Stimulated activated CD4-positive, alpha-beta T cell treated with anti-CD3 and anti-CD28 coated beads, TNF-alpha, amount 100 ng/mL, for 48 hours (primary cell): ENCODE data around the gene SNRPD1.
"Not testable (repeated sequence)": the region's sequence is repeated elsewhere in the genome, so short reads cannot be mapped to it uniquely, and the experiment has no call there.

ENCODE experiments used
- DNase-seq, 3 donors: peaks; one replicate each; pipeline ENCODE4 v3.0.0-alpha.2; 2020; ENCODE audit warnings: low read depth in 3 of 3

The SNRPD1 gene

GRCh38 chr18:21636769-21637168, 24.7 kb downstream of the SNRPD1 start:
- no peak for DNase-seq

DNA sequence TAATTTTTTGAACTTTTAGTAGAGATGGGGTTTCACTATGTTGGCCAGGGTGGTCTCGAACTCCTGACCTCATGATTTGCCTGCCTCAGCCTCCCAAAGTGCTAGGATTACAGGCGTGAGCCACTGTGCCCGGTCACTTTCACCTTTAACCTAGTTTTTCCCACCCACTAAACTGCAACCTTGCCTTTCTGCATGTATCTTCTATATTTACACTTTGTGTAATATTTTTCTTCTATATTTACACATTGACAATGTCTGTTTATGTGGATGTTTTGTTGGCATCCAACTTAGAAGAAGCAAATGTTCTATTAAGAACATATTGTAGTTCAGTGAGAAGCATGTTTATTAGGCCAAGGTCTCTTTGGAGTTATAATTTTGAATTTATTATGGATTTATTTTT, 26.7 kb downstream of the SNRPD1 start:
- no peak for DNase-seq

- not testable (repeated sequence) for DNase-seq
These were observed 28.3 kb downstream of the SNRPD1 start for GRCh38 chr18:21640375-21640774.

GRCh38 chr18:21650311-21650710, 38.2 kb downstream of the SNRPD1 start:
- DNase-seq = no peak

DNA sequence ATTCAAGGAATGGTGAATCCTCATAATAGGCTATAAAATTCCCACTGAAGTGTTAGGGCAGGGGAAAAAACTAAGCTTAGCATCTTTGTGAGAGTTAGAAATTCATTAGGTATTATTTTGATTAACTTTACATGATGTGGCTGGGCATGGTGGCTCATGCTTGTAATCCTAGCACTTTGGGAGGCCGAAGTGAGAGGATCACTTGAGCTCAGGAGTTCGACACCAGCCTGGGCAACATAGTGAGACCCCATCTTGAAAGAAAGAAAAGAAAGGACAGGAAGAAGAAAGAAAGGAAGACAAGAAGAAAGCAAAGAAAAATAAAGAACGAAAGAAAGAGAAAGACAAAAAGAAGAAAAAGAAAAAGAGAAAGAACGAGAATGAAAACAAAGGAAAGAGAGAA, 40.0 kb downstream of the SNRPD1 start:
- no peak for DNase-seq

GRCh38 chr18:21653361-21653760, 41.2 kb downstream of the SNRPD1 start:
- DNase-seq = no peak

DNA sequence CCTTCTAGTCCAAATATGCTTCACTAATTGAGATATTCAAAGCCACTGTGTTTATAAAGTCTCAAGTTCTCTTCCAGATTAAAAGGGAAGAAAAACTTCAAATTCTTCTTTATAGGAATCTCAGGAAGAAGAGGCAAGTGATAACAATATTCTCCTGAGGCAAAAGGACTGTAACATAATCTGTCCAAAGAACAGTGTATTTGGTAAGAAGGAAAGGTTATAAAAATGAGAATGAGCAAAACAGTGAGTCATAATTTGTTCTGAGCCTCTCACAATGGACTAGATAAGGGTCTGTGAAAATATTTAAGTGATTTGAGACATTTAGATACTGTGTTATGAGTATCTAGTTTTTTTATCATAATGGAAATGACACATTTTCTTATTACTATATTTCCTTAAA, 44.3 kb downstream of the SNRPD1 start:
- no peak for DNase-seq

DNA sequence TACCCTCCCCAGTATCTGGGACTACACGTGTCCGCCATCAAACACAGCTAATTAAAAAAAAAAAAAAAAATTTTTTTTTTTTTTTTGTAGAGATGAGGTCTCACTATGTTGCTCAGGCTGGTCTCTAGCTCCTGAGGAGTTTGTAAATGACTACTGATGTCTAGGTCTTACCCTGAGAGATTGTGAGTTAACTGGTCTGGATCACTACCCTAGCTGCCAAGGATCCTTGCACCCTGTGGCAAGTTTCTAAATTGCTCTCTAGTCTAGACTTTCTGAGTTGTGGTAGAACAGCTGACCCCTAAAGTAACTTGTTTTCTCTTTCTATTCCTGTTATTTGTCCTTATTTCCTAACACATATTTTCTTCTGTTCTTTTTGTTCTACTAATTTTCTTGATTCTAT, 48.0 kb downstream of the SNRPD1 start:
- DNase-seq = no peak

GRCh38 chr18:21662581-21662980, 50.5 kb downstream of the SNRPD1 start:
- no peak for DNase-seq

DNA sequence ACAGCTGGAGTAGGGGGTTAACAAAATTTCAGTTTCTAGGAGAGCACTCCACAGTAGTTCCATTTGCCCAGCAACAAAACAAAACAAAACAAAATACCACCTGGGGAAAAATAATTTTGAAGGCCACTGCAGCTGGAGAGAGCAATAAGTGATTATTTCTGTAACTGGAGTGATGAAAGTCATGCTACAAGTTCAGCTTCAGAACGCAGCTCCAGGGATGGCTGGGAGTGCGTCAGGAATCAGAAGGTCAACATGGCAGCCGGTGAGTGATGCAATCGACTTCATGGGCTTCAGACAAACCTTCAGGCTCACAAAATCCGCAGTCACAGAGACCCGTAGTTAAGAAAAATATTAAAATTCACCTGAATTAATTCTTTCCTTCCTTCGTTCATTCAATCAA, 51.5 kb downstream of the SNRPD1 start:
- no peak for DNase-seq

DNA sequence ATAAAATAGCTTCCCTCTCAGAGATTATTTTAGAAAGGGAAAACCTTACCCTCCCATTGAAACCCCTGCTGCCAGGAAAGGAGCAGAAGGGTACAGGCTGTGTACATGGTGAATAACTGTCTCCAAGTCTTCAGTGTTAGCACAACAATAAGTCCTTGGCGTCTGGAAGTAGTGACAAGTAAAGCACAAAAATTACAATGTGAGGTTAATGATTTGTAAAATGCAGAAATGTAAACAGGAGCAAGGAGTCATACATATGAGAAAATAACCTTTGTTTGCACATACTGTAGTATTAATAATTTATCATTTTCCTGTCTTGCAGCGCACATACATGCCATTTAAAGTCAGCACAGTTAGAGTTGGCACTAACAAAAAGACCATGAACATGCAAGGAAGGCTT, 52.0 kb downstream of the SNRPD1 start:
- DNase-seq = no peak

- no peak for DNase-seq
These were observed 57.7 kb downstream of the SNRPD1 start for GRCh38 chr18:21669736-21670285.

DNA sequence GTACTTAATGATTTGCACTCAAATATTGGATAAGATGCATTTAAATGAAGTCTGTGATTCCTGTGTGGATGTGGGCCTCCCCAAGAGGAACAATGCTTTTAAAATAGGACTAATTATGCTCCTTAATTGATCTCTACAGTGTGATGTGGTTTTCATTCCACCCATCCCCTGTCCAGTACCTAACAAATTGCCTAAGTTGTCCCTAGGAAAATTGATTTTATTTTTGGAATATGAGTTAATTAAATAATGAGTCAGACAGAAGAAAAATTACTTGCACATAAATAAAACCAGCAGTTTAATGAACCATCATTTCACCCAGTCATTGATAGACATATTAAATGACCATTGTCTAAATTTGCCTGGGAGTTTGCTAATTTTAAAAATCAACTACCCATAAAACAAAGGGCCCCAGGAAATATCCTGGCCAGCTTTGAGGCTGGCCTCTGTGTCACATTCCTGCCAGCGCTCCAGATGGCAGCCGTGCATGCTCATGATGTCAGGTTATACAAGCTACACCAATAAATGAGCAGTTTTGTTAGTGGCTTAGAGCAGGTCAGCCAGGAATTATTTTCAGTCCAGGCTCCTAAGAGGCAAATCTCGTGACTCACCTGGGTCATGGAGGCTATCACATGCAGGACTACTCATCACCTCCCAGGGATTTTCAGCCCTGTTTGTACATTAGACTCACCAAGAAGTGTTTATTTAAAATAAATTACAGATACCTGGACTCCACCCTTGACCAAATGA, 60.6 kb downstream of the SNRPD1 start:
- no peak for DNase-seq

- not testable (repeated sequence) for DNase-seq
These were observed 63.2 kb downstream of the SNRPD1 start for GRCh38 chr18:21675354-21675753.

DNA sequence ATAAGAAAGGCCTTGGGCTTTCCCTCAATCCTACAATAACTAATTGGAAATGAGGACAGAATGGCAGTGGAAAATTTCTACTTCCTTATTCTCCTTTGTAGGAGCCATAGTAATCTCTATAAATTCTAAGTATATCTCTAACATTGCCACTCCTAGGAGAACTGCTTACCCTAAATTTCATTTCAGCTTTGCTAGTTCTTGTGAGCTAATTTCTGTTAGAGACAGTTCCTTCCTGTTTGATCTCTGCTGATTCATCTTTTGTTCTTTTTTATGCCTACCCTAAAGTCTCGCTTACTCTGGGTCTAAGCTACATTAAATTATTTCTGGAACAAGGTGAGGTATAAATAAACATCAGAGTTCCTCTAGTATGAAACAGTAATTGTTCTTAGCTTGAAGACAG, 66.7 kb downstream of the SNRPD1 start:
- no peak for DNase-seq

DNA sequence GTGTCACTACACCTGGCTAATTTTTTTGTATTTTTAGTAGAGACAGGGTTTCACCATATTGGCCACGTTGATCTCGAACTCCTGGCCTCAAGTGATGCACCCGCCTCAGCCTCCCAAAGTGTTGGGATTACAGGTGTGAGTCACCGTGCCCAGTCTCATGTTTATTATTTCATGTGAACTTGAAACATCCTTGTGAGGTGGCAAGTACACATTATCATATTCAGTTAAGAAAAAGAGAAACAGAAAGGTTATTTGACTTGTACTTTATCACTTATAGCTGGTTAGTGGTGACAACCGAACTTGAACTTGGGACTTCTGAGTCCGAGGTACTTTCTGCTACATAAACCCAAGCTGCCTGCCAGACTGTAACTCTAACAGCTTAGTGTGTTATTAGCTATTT, 68.0 kb downstream of the SNRPD1 start:
- DNase-seq = no peak

DNA sequence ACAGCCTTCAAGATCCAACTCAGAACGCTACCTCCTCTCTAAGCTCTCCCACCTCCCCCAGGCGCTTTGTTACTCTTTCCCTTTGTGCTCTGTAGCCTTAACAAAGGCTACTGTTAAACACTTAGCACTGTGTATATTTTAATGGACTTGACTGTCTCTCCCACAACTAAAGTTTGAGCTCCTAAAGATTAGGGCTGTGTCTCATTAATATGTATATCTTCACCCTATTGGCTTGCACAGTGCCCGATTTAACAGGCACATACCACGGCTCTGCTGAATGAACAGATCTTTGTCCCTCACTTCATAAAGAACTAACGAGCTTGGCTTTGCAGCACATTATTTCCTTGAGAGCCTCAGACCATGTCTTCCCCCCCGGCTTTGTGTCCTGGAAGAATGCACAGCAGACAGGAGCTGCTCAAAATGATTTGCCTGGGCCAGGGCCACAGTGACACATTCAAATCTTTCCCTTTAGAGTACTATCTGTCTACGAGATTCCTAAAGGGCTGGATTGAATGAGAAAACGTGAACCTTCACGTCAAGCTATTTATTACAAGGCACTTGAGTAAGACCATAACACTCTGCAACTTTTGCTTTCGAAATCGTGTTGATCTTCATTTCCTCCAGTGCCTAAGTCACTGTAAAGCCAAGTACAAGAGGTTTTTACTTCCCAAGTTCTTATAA, 70.4 kb downstream of the SNRPD1 start:
- no peak for DNase-seq
